Effector memory CD4-positive, alpha-beta T cell (primary cell): Measurements from ENCODE around the gene ADGRE3.

ENCODE experiments used
- DNase-seq, 3 donors: peaks; one replicate each; pipeline ENCODE4 v3.0.0-alpha.2; 2020
- H3K27ac ChIP-seq: 2 replicates; pipeline ENCODE4 v1.7.0; 2013; ENCODE audit warnings: mild to moderate bottlenecking, low read length, moderate library complexity; ENCODE audit not compliant: insufficient read depth, poor library complexity, severe bottlenecking
- H3K27me3 ChIP-seq: replicated peaks from 2 replicates; pipeline ENCODE4 v1.7.0; 2013; ENCODE audit warnings: mild to moderate bottlenecking, low read length; ENCODE audit not compliant: insufficient read depth, control insufficient read depth, poor library complexity, severe bottlenecking
- H3K36me3 ChIP-seq: 2 replicates; pipeline ENCODE4 v1.7.0; 2013; ENCODE audit warnings: mild to moderate bottlenecking, low read length, moderate library complexity; ENCODE audit not compliant: control insufficient read depth, insufficient read depth
- H3K4me1 ChIP-seq: 2 replicates; pipeline ENCODE4 v1.7.0; 2013; ENCODE audit warnings: low read length, mild to moderate bottlenecking; ENCODE audit not compliant: control insufficient read depth, insufficient read depth, poor library complexity, severe bottlenecking
- H3K4me3 ChIP-seq: 2 replicates; pipeline ENCODE4 v1.7.0; 2013; ENCODE audit warnings: low read length, low read depth, mild to moderate bottlenecking; ENCODE audit not compliant: insufficient read depth, poor library complexity, severe bottlenecking
- H3K9me3 ChIP-seq: 2 replicates; pipeline ENCODE4 v1.7.0; 2013; ENCODE audit warnings: mild to moderate bottlenecking, low read length, moderate library complexity; ENCODE audit not compliant: control insufficient read depth

ADGRE3 gene

GRCh38 chr19:14577885-14578427 is 96.7 kb downstream of the ADGRE3 start:
- no peak for DNase-seq
- no peak overlapping the region for H3K27ac ChIP-seq

GRCh38 chr19:14577264-14577663 is 97.4 kb downstream of the ADGRE3 start:
- no peak for DNase-seq
- no peaks in the 10 kb centered on the region for H3K36me3 ChIP-seq
- peaks cover 2% of the 10 kb centered on the region for H3K4me1 ChIP-seq
- H3K27me3 ChIP-seq: no peaks in the 10 kb centered on the region
- no peak overlapping the region for H3K4me3 ChIP-seq
- H3K27ac ChIP-seq: no peak overlapping the region
- H3K9me3 ChIP-seq: no peaks in the 10 kb centered on the region

More at GRCh38 chr19:14577885-14578427, 96.7 kb downstream of the ADGRE3 start:
- no peaks in the 10 kb centered on the region for H3K27me3 ChIP-seq
- H3K4me3 ChIP-seq: no peak overlapping the region
- H3K4me1 ChIP-seq: no peaks in the 10 kb centered on the region
- no peaks in the 10 kb centered on the region for H3K9me3 ChIP-seq
- H3K36me3 ChIP-seq: no peaks in the 10 kb centered on the region

GRCh38 chr19:14576363-14576762 is 98.3 kb downstream of the ADGRE3 start:
- Histone ChIP-seq H3K4me1 (peaks cover 8% of the 10 kb centered on the region), H3K9me3 (no peaks in the 10 kb centered on the region), H3K4me3 (no peak overlapping the region), H3K36me3 (no peaks in the 10 kb centered on the region), H3K27me3 (no peaks in the 10 kb centered on the region), H3K27ac (no peak overlapping the region)
- no peak for DNase-seq

GRCh38 chr19:14575428-14575980 is 99.1 kb downstream of the ADGRE3 start:
- Histone ChIP-seq H3K27ac (no peak overlapping the region), H3K4me1 (peaks cover 14% of the 10 kb centered on the region), H3K9me3 (no peaks in the 10 kb centered on the region), H3K36me3 (no peaks in the 10 kb centered on the region), H3K27me3 (no peaks in the 10 kb centered on the region), H3K4me3 (no peak overlapping the region)
- no peak for DNase-seq

- Histone ChIP-seq H3K4me3 (peak within 1 kb of the TSS; percentile 100), H3K4me1 (peaks cover 14% of the 10 kb centered on the region), H3K27me3 (no peaks in the 10 kb centered on the region), H3K27ac (peak within 1 kb of the TSS; percentile 74), H3K9me3 (no peaks in the 10 kb centered on the region), H3K36me3 (no peaks in the 10 kb centered on the region)
- peak; percentile 80 to 90 (median 85) for DNase-seq
These were observed 102.8 kb downstream of the ADGRE3 start, which contains the start of gene NDUFB7 for GRCh38 chr19:14571695-14572490. TSS of gene NDUFB7 (minus strand) at chr19:14572066. CDS start at chr19:14572000, 66 bp downstream.

- Histone ChIP-seq H3K4me3 (peak overlapping the region; percentile 100), H3K4me1 (peaks cover 14% of the 10 kb centered on the region), H3K36me3 (peaks cover 4% of the 10 kb centered on the region), H3K27me3 (no peaks in the 10 kb centered on the region), H3K9me3 (no peaks in the 10 kb centered on the region), H3K27ac (peak overlapping the region; percentile 74)
- DNase-seq: no peak
These were observed 103.6 kb downstream of the ADGRE3 start for GRCh38 chr19:14570864-14571527.
